CD8-positive, alpha-beta memory T cell (primary cell): Measurements from ENCODE around the gene RELN. TPM values are rescaled to one million over a fixed set of nuclear protein-coding genes. Genes with fewer than 3 reads are reported as not detected.

Experiments
- CTCF ChIA-PET: fragments of 350-600 bp; sonication (Branson Sonifier 250); formaldehyde crosslinking; loops from one replicate; lab custom pipeline; 2021; ENCODE audit warnings: antibody characterized with exemption; lab: Charles Lee
- POLR2A ChIA-PET: fragments of 350-600 bp; sonication (Branson Sonifier 250); formaldehyde crosslinking; loops from one replicate; lab custom pipeline; 2021; ENCODE audit warnings: antibody characterized with exemption; lab: Charles Lee
- DNase-seq, 5 donors: peaks; one replicate each; pipeline versions ENCODE4 v3.0.0 to v3.0.0-alpha.2; 2020 to 2022; ENCODE audit warnings: mixed read lengths in 1 of 5
- H3K27ac ChIP-seq: one replicate; pipeline ENCODE4 v1.7.0; 2013; ENCODE audit warnings: low read depth, mild to moderate bottlenecking, low read length, moderate library complexity
- H3K27me3 ChIP-seq: 2 replicates; pipeline ENCODE4 v1.7.0; 2013; ENCODE audit warnings: low read length, mild to moderate bottlenecking; ENCODE audit not compliant: insufficient read depth, poor library complexity, severe bottlenecking
- H3K36me3 ChIP-seq: 2 replicates; pipeline ENCODE4 v1.7.0; 2013; ENCODE audit warnings: mild to moderate bottlenecking, low read length, moderate library complexity; ENCODE audit not compliant: insufficient read depth
- H3K4me1 ChIP-seq: 2 replicates; pipeline ENCODE4 v1.7.0; 2013; ENCODE audit warnings: mild to moderate bottlenecking, low read length, moderate library complexity; ENCODE audit not compliant: insufficient read depth
- H3K4me3 ChIP-seq: 2 replicates; pipeline ENCODE4 v1.7.0; 2013; ENCODE audit warnings: mild to moderate bottlenecking, low read length
- H3K9me3 ChIP-seq: 2 replicates; pipeline ENCODE4 v1.7.0; 2013; ENCODE audit warnings: mild to moderate bottlenecking, low read length
- H3K27ac Mint-ChIP-seq, 8 donors: one replicate each; pipeline ENCODE4 v1.8.0; 2020 to 2021; ENCODE audit warnings: mixed read lengths in 8 of 8, mild to moderate bottlenecking in 6 of 8, inconsistent platforms in 3 of 8, moderate library complexity in 3 of 8
- H3K27me3 Mint-ChIP-seq, 2 donors: one replicate each; pipeline ENCODE4 v1.8.0; 2020 to 2021; ENCODE audit warnings: mixed read lengths in 2 of 2, mild to moderate bottlenecking in 1 of 2, moderate library complexity in 1 of 2
- H3K36me3 Mint-ChIP-seq, 3 donors: one replicate each; pipeline ENCODE4 v1.8.0; 2020 to 2021; ENCODE audit warnings: mixed read lengths in 3 of 3, inconsistent platforms in 1 of 3, mild to moderate bottlenecking in 1 of 3
- H3K4me1 Mint-ChIP-seq, 3 donors: one replicate each; pipeline ENCODE4 v1.8.0; 2020 to 2021; ENCODE audit warnings: mixed read lengths in 3 of 3, inconsistent platforms in 1 of 3, mild to moderate bottlenecking in 1 of 3
- H3K4me3 Mint-ChIP-seq, 7 donors: one replicate each; pipeline ENCODE4 v1.8.0; 2020 to 2021; ENCODE audit warnings: mixed read lengths in 7 of 7, mild to moderate bottlenecking in 6 of 7, moderate library complexity in 4 of 7, inconsistent platforms in 2 of 7
- H3K9me3 Mint-ChIP-seq, 5 donors: one replicate each; pipeline ENCODE4 v1.8.0; 2020 to 2022; ENCODE audit warnings: mixed read lengths in 5 of 5, mild to moderate bottlenecking in 3 of 5, moderate library complexity in 2 of 5, inconsistent platforms in 1 of 5
- polyA plus RNA-seq: library from polyadenylated mRNA; unstranded; fragments of 300-500 nt; fragmentation: Illumina TruSeq; gene quantifications from one replicate; pipeline ENCODE4 v1.2.3, GENCODE V29; 2021
- total RNA-seq, 2 experiments: library from RNA; stranded (reverse); gene quantifications; one replicate each; pipeline ENCODE4 v1.2.3, GENCODE V29; 2021

RELN gene
- total and polyA plus RNA-seq, 3 experiments from 2014 or later, result not detected

- Mint-ChIP-seq H3K9me3 (peaks cover 0 to 3% (median 0%) of the 10 kb centered on the region in 5 donors), H3K4me1 (no peaks in the 10 kb centered on the region), H3K27me3 (peaks cover 0 to 2% of the 10 kb centered on the region in 2 donors), H3K27ac (no peak overlapping the region), H3K4me3 (no peak overlapping the region), H3K36me3 (no peaks in the 10 kb centered on the region)
- Histone ChIP-seq H3K27ac (no peak overlapping the region), H3K36me3 (no peaks in the 10 kb centered on the region), H3K9me3 (no peaks in the 10 kb centered on the region), H3K4me1 (no peaks in the 10 kb centered on the region), H3K27me3 (no peaks in the 10 kb centered on the region), H3K4me3 (no peak overlapping the region)
- ChIA-PET CTCF (no interaction called here), POLR2A (no interaction called here)
- DNase-seq, result no peak
Observed at GRCh38 chr7:103894656-103895596, 94.5 kb downstream of the RELN start.

- Mint-ChIP-seq H3K4me3 (no peak overlapping the region), H3K27ac (no peak overlapping the region), H3K9me3 (peaks cover 0 to 3% (median 0%) of the 10 kb centered on the region in 5 donors), H3K36me3 (no peaks in the 10 kb centered on the region), H3K4me1 (no peaks in the 10 kb centered on the region), H3K27me3 (peaks cover 0 to 2% of the 10 kb centered on the region in 2 donors)
- ChIA-PET POLR2A (no interaction called here), CTCF (no interaction called here)
- Histone ChIP-seq H3K4me1 (no peaks in the 10 kb centered on the region), H3K4me3 (no peak overlapping the region), H3K27ac (no peak overlapping the region), H3K27me3 (no peaks in the 10 kb centered on the region), H3K36me3 (no peaks in the 10 kb centered on the region), H3K9me3 (no peaks in the 10 kb centered on the region)
- DNase-seq, result no peak
Observed at GRCh38 chr7:103893350-103893749, 96.1 kb downstream of the RELN start.

- Histone ChIP-seq H3K9me3 (no peaks in the 10 kb centered on the region), H3K27me3 (no peaks in the 10 kb centered on the region), H3K36me3 (no peaks in the 10 kb centered on the region), H3K4me1 (no peaks in the 10 kb centered on the region), H3K4me3 (no peak overlapping the region), H3K27ac (no peak overlapping the region)
- H3K27me3 Mint-ChIP-seq, result peaks cover 0 to 2% of the 10 kb centered on the region in 2 donors
- H3K36me3 Mint-ChIP-seq, result no peaks in the 10 kb centered on the region
- CTCF ChIA-PET, result no interaction called here
- POLR2A ChIA-PET, result no interaction called here
- H3K4me1 Mint-ChIP-seq, result no peaks in the 10 kb centered on the region
- H3K4me3 Mint-ChIP-seq, result no peak overlapping the region
- H3K27ac Mint-ChIP-seq, result no peak overlapping the region
- no peak for DNase-seq
- peaks cover 0 to 6% (median 2%) of the 10 kb centered on the region in 5 donors for H3K9me3 Mint-ChIP-seq
Observed at GRCh38 chr7:103889451-103889850, 100.0 kb downstream of the RELN start.

GRCh38 chr7:103888603-103889153, 100.8 kb downstream of the RELN start:
- no peak overlapping the region for H3K4me3 ChIP-seq
- H3K27ac ChIP-seq, result no peak overlapping the region
- Mint-ChIP-seq H3K4me1 (no peaks in the 10 kb centered on the region), H3K36me3 (no peaks in the 10 kb centered on the region), H3K27ac (no peak overlapping the region), H3K4me3 (no peak overlapping the region), H3K9me3 (peaks cover 0 to 8% (median 4%) of the 10 kb centered on the region in 5 donors), H3K27me3 (peaks cover 0 to 2% of the 10 kb centered on the region in 2 donors)
- POLR2A ChIA-PET, result no interaction called here
- H3K36me3 ChIP-seq, result no peaks in the 10 kb centered on the region
- no peaks in the 10 kb centered on the region for H3K4me1 ChIP-seq
- no peaks in the 10 kb centered on the region for H3K27me3 ChIP-seq
- no peaks in the 10 kb centered on the region for H3K9me3 ChIP-seq
- DNase-seq, result no peak
- CTCF ChIA-PET, result no interaction called here

GRCh38 chr7:103887853-103888602, 101.4 kb downstream of the RELN start:
- Mint-ChIP-seq H3K9me3 (peaks cover 0 to 8% (median 4%) of the 10 kb centered on the region in 5 donors), H3K27ac (no peak overlapping the region), H3K27me3 (peaks cover 0 to 2% of the 10 kb centered on the region in 2 donors), H3K4me3 (no peak overlapping the region), H3K36me3 (no peaks in the 10 kb centered on the region), H3K4me1 (no peaks in the 10 kb centered on the region)
- POLR2A ChIA-PET, result no interaction called here
- Histone ChIP-seq H3K27me3 (no peaks in the 10 kb centered on the region), H3K4me1 (no peaks in the 10 kb centered on the region), H3K9me3 (no peaks in the 10 kb centered on the region), H3K36me3 (no peaks in the 10 kb centered on the region), H3K4me3 (no peak overlapping the region), H3K27ac (no peak overlapping the region)
- CTCF ChIA-PET, result no interaction called here
- DNase-seq, result no peak

GRCh38 chr7:103887050-103887449, 102.4 kb downstream of the RELN start:
- no peak overlapping the region for H3K4me3 ChIP-seq
- peaks cover 0 to 8% (median 4%) of the 10 kb centered on the region in 5 donors for H3K9me3 Mint-ChIP-seq
- CTCF ChIA-PET, result no interaction called here
- no peaks in the 10 kb centered on the region for H3K4me1 ChIP-seq
- no peaks in the 10 kb centered on the region for H3K36me3 Mint-ChIP-seq
- H3K27me3 ChIP-seq, result no peaks in the 10 kb centered on the region
- H3K4me3 Mint-ChIP-seq, result no peak overlapping the region
- H3K27ac Mint-ChIP-seq, result no peak overlapping the region
- no peaks in the 10 kb centered on the region for H3K4me1 Mint-ChIP-seq
- POLR2A ChIA-PET, result no interaction called here
- peaks cover 0 to 4% of the 10 kb centered on the region in 2 donors for H3K27me3 Mint-ChIP-seq
- H3K36me3 ChIP-seq, result no peaks in the 10 kb centered on the region
- no peak overlapping the region for H3K27ac ChIP-seq
- no peaks in the 10 kb centered on the region for H3K9me3 ChIP-seq
- no peak for DNase-seq

- POLR2A ChIA-PET, result no interaction called here
- Histone ChIP-seq H3K9me3 (no peaks in the 10 kb centered on the region), H3K4me1 (no peaks in the 10 kb centered on the region), H3K36me3 (no peaks in the 10 kb centered on the region), H3K27me3 (no peaks in the 10 kb centered on the region), H3K4me3 (no peak overlapping the region), H3K27ac (no peak overlapping the region)
- CTCF ChIA-PET, result interaction anchor here (1.6 kb wide), 1 partner anchor 9 kb away, joined by 3 read pairs; no protein-coding TSS in a partner anchor
- Mint-ChIP-seq H3K27ac (no peak overlapping the region), H3K4me3 (no peak overlapping the region), H3K27me3 (peaks cover 0 to 3% of the 10 kb centered on the region in 2 donors), H3K36me3 (no peaks in the 10 kb centered on the region), H3K4me1 (no peaks in the 10 kb centered on the region), H3K9me3 (peaks cover 0 to 6% (median 4%) of the 10 kb centered on the region in 5 donors)
- DNase-seq, result no peak
Observed at GRCh38 chr7:103879928-103880600, 109.4 kb downstream of the RELN start.
